ENCODE results near the gene PRKCD.

DNA sequence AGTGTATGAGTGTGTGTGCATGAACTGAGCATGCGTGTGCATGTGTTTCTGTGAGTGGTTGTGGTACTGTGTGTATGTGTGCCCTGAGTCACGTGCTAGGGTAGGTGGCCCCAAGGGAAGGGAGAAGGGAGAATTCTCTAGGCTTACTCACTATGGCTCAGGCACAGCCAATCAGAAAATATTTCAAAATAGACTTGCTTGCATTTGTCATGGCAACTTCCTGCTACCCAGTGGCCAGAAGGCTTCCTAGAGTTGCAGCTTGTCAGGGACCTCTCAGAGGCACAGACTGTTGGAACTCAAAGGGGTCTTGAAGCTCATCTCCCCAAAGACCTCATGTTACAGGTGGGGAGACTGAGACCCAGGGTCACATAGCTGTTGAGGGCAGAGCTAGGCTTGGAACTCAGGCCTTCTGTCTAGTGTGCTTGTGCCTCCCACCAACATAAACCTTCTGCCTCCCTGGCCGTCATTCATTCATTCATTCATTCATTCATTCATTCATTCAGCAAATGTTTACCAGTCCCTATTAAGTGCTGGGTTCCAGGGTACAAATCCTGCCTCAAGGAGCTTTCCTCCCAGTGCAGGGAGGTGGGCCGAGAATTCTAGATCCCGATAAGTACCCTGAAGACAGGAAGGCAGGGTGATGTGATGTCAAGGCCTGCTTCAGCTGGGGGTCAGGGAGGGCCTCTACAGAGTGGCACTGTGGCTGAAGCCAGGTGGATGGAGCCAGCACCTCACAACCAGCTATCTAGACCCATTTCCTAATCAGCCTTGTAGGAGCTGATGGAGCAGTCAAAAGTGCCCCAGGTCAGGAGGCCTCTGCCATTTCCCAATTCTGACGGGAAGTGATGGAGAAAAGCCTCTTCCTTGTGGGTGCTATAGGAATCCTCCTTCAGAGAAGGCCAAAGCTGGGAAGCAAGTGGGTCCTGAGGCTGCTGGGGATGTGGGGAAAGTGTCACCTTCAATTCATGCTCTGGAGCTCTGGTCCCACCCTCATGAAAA lies 19.9 kb upstream of the PRKCD start:
- no peak for TF ChIP-seq POLR2A (IDR thresholded peaks at IDR 0.05)
- TF ChIP-seq, protein P1, sequence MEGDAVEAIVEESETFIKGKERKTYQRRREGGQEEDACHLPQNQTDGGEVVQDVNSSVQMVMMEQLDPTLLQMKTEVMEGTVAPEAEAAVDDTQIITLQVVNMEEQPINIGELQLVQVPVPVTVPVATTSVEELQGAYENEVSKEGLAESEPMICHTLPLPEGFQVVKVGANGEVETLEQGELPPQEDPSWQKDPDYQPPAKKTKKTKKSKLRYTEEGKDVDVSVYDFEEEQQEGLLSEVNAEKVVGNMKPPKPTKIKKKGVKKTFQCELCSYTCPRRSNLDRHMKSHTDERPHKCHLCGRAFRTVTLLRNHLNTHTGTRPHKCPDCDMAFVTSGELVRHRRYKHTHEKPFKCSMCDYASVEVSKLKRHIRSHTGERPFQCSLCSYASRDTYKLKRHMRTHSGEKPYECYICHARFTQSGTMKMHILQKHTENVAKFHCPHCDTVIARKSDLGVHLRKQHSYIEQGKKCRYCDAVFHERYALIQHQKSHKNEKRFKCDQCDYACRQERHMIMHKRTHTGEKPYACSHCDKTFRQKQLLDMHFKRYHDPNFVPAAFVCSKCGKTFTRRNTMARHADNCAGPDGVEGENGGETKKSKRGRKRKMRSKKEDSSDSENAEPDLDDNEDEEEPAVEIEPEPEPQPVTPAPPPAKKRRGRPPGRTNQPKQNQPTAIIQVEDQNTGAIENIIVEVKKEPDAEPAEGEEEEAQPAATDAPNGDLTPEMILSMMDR (IDR thresholded peaks at IDR 0.05): no peak

All from Peyer's patch (tissue), 4 donors.